ENCODE results near the gene ST6GALNAC3.

The ST6GALNAC3 gene

DNA sequence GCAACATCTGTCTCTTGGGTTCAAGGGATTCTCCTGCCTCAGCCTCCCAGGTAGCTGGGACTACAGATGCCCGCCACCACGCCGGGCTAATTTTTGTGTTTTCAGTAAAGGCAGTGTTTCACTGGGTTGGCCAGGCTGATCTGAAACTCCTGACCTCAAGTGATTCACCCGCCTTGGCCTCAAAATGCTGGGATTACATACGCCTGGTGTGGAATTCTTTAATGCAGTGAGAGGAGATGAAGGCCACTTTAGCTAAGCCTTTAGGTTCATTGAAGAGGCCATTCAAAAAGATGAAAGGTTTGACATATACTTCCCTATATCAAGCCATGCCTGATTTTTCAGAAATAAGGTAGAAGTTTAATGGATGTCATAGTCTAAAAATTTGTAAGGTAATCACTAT lies 162.7 kb downstream of the ST6GALNAC3 start:
- peaks cover 16% of the 10 kb centered on the region for H3K4me1 ChIP-seq (ENCODE audit: control insufficient read depth, insufficient read depth, low read length)

DNA sequence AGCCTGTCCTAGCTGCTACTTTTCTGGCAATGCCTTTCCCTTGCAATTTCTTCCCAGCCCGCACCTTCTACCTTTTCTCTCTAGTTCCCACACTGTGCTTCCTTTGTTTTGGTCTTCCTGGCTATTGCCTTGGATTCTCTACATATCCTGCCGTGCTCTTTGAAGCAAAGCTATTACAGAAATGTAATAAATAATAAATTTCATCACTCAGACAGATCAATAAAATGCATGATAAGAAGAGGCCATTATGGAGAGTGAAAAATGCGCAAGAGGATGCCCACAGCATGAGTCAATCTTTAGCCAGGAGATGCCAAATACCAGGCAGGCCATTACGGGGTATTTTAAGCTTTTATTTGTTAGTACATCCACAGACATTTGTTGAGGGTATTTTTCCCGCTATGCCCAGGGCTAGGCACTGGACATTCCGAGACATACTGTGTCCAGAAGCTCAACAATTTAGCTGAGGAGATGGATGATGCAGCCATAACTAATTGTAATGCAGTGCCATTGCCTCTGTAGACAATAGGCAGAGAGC lies 163.6 kb downstream of the ST6GALNAC3 start:
- no peak overlapping the region for H3K4me3 ChIP-seq (ENCODE audit: low read depth, low read length)
- no peaks in the 10 kb centered on the region for H3K9me3 ChIP-seq (ENCODE audit: control insufficient read depth, insufficient read depth, low read depth, low read length)
- 0 out of 2 replicates have a peak, but pooled peaks have one; percentile 17 for TF ChIP-seq ZNF843 (tag by site-specific recombination; IDR thresholded peaks at IDR 0.05)
- peak; percentile 38; the same call in 1 of the 2 replicates for TF ChIP-seq FEZF1 (tag by site-specific recombination; IDR thresholded peaks at IDR 0.05)
- no peak for TF ChIP-seq ZNF510 (tag by site-specific recombination; IDR thresholded peaks at IDR 0.05; ENCODE audit: insufficient replicate concordance)
- TF ChIP-seq, protein P1, sequence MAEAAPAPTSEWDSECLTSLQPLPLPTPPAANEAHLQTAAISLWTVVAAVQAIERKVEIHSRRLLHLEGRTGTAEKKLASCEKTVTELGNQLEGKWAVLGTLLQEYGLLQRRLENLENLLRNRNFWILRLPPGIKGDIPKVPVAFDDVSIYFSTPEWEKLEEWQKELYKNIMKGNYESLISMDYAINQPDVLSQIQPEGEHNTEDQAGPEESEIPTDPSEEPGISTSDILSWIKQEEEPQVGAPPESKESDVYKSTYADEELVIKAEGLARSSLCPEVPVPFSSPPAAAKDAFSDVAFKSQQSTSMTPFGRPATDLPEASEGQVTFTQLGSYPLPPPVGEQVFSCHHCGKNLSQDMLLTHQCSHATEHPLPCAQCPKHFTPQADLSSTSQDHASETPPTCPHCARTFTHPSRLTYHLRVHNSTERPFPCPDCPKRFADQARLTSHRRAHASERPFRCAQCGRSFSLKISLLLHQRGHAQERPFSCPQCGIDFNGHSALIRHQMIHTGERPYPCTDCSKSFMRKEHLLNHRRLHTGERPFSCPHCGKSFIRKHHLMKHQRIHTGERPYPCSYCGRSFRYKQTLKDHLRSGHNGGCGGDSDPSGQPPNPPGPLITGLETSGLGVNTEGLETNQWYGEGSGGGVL (tag by site-specific recombination; IDR thresholded peaks at IDR 0.05) = peak; percentile 34; the same call in 1 of the 2 replicates
- TF ChIP-seq, protein P2, sequence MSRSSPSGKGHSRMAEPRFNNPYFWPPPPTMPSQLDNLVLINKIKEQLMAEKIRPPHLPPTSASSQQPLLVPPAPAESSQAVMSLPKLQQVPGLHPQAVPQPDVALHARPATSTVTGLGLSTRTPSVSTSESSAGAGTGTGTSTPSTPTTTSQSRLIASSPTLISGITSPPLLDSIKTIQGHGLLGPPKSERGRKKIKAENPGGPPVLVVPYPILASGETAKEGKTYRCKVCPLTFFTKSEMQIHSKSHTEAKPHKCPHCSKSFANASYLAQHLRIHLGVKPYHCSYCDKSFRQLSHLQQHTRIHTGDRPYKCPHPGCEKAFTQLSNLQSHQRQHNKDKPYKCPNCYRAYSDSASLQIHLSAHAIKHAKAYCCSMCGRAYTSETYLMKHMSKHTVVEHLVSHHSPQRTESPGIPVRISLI (tag by site-specific recombination; IDR thresholded peaks at IDR 0.05) = no peak
- no peak overlapping the region for H3K27ac ChIP-seq (ENCODE audit: extremely low read depth, low read depth, low read length)
- no peaks in the 10 kb centered on the region for H3K36me3 ChIP-seq (ENCODE audit: control insufficient read depth in 2 of 2, insufficient read depth in 1 of 2, low read length in 2 of 2)
- ChIA-PET POLR2A (no interaction called here), CTCF (interaction anchor here (0.8 to 0.9 kb wide), 2 partner anchors 28 to 69 kb away, joined by 3 read pairs; no protein-coding TSS in a partner anchor)
- peaks cover 16% of the 10 kb centered on the region for H3K4me1 ChIP-seq (ENCODE audit: control insufficient read depth, insufficient read depth, low read length)

More for the DNA sequence above, 162.7 kb downstream of the ST6GALNAC3 start:
- TF ChIP-seq, protein P3, sequence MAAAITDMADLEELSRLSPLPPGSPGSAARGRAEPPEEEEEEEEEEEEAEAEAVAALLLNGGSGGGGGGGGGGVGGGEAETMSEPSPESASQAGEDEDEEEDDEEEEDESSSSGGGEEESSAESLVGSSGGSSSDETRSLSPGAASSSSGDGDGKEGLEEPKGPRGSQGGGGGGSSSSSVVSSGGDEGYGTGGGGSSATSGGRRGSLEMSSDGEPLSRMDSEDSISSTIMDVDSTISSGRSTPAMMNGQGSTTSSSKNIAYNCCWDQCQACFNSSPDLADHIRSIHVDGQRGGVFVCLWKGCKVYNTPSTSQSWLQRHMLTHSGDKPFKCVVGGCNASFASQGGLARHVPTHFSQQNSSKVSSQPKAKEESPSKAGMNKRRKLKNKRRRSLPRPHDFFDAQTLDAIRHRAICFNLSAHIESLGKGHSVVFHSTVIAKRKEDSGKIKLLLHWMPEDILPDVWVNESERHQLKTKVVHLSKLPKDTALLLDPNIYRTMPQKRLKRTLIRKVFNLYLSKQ (tag by site-specific recombination; IDR thresholded peaks at IDR 0.05; ENCODE audit: borderline replicate concordance) = no peak
- TF ChIP-seq ZNF768 (tag by site-specific recombination; IDR thresholded peaks at IDR 0.05) = no peak
- no peak for TF ChIP-seq ZNF585B (tag by site-specific recombination; IDR thresholded peaks at IDR 0.05)
- TF ChIP-seq, protein P4, sequence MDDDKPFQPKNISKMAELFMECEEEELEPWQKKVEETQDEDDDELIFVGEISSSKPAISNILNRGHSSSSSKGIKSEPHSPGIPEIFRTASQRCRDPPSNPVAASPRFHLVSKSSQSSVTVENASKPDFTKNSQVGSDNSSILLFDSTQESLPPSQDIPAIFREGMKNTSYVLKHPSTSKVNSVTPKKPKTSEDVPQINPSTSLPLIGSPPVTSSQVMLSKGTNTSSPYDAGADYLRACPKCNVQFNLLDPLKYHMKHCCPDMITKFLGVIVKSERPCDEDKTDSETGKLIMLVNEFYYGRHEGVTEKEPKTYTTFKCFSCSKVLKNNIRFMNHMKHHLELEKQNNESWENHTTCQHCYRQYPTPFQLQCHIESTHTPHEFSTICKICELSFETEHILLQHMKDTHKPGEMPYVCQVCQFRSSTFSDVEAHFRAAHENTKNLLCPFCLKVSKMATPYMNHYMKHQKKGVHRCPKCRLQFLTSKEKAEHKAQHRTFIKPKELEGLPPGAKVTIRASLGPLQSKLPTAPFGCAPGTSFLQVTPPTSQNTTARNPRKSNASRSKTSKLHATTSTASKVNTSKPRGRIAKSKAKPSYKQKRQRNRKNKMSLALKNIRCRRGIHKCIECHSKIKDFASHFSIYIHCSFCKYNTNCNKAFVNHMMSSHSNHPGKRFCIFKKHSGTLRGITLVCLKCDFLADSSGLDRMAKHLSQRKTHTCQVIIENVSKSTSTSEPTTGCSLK (tag by site-specific recombination; IDR thresholded peaks at IDR 0.05) = no peak
- TF ChIP-seq, protein P5, sequence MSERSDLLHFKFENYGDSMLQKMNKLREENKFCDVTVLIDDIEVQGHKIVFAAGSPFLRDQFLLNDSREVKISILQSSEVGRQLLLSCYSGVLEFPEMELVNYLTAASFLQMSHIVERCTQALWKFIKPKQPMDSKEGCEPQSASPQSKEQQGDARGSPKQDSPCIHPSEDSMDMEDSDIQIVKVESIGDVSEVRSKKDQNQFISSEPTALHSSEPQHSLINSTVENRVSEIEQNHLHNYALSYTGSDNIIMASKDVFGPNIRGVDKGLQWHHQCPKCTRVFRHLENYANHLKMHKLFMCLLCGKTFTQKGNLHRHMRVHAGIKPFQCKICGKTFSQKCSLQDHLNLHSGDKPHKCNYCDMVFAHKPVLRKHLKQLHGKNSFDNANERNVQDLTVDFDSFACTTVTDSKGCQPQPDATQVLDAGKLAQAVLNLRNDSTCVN (tag by site-specific recombination; optimal IDR thresholded peaks at IDR 0.05) = no peak
- TF ChIP-seq EGR2 (tag by site-specific recombination; IDR thresholded peaks at IDR 0.05; ENCODE audit: low read depth) = no peak
- H3K4me3 ChIP-seq (ENCODE audit: low read depth, low read length) = no peak overlapping the region
- ChIA-PET POLR2A (no interaction called here), CTCF (no interaction called here)
- H3K27ac ChIP-seq (ENCODE audit: extremely low read depth, low read depth, low read length) = no peak overlapping the region
- H3K9me3 ChIP-seq (ENCODE audit: control insufficient read depth, insufficient read depth, low read depth, low read length) = no peaks in the 10 kb centered on the region
- no peaks in the 10 kb centered on the region for H3K36me3 ChIP-seq (ENCODE audit: control insufficient read depth in 2 of 2, insufficient read depth in 1 of 2, low read length in 2 of 2)

DNA sequence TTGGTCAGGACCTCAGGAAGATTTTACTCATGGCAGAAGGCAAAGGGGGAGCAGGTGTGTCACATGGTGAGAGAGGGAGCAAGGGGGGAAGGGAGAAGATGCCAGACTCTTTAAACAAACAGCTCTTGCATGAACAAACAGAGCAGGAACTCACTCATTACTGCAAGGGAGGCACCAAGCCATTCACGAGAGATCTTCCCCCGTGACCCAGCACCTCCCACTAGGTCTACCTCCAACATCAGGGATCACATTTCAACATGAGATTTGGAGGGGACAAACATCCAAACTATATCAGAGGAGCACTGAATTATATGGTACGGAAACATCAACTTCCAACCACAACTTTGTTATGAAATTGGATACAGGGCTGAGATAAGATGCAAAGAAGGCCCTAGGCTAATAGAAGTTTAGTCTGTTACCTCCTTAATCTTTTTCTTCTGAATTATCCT lies 164.9 kb downstream of the ST6GALNAC3 start:
- H3K4me3 ChIP-seq (ENCODE audit: low read depth, low read length) = no peak overlapping the region
- peak overlapping the region; percentile 18; the same call in 1 of the 2 replicates for H3K27ac ChIP-seq (ENCODE audit: extremely low read depth, low read depth, low read length)
- POLR2A ChIA-PET = no interaction called here
- no peaks in the 10 kb centered on the region for H3K36me3 ChIP-seq (ENCODE audit: control insufficient read depth in 2 of 2, insufficient read depth in 1 of 2, low read length in 2 of 2)
- no peaks in the 10 kb centered on the region for H3K9me3 ChIP-seq (ENCODE audit: control insufficient read depth, insufficient read depth, low read depth, low read length)
- peaks cover 16% of the 10 kb centered on the region for H3K4me1 ChIP-seq (ENCODE audit: control insufficient read depth, insufficient read depth, low read length)
- CTCF ChIA-PET = no interaction called here
- TF ChIP-seq SETDB1 (IDR thresholded peaks at IDR 0.05; ENCODE audit: insufficient read length, low read length) = no peak
- TF ChIP-seq ZNF37A (tag by site-specific recombination; IDR thresholded peaks at IDR 0.05) = no peak
- TF ChIP-seq ZFP69B (tag by site-specific recombination; IDR thresholded peaks at IDR 0.05) = no peak
- TF ChIP-seq ZNF433 (tag by site-specific recombination; IDR thresholded peaks at IDR 0.05; ENCODE audit: low read depth) = no peak
- no peak for TF ChIP-seq GLI4 (tag by site-specific recombination; IDR thresholded peaks at IDR 0.05)
- peak; percentile 93 for TF ChIP-seq GLIS1 (tag by site-specific recombination; IDR thresholded peaks at IDR 0.05)
- TF ChIP-seq ZNF350 (tag by site-specific recombination; IDR thresholded peaks at IDR 0.05) = no peak
- TF ChIP-seq ZNF404 (tag by site-specific recombination; IDR thresholded peaks at IDR 0.05) = no peak
- TF ChIP-seq, protein P6, sequence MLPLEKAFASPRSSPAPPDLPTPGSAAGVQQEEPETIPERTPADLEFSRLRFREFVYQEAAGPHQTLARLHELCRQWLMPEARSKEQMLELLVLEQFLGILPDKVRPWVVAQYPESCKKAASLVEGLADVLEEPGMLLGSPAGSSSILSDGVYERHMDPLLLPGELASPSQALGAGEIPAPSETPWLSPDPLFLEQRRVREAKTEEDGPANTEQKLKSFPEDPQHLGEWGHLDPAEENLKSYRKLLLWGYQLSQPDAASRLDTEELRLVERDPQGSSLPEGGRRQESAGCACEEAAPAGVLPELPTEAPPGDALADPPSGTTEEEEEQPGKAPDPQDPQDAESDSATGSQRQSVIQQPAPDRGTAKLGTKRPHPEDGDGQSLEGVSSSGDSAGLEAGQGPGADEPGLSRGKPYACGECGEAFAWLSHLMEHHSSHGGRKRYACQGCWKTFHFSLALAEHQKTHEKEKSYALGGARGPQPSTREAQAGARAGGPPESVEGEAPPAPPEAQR (tag by site-specific recombination; IDR thresholded peaks at IDR 0.05) = no peak
- peak; percentile 67 for TF ChIP-seq ZBTB17 (tag by site-specific recombination; IDR thresholded peaks at IDR 0.05)
- peak; percentile 59 for TF ChIP-seq ZFHX2 (tag by site-specific recombination; conservative IDR thresholded peaks at IDR 0.05)

Measured in HEK293 (cell line).